Effector CD4-positive, alpha-beta T cell (primary cell): Measurements from ENCODE around the gene PCDHB16.
"Not testable (repeated sequence)": the region's sequence is repeated elsewhere in the genome, so short reads cannot be mapped to it uniquely, and the experiment has no call there.

ENCODE experiments used
- DNase-seq: peaks from one replicate; pipeline ENCODE4 v3.0.0-alpha.2; 2020

PCDHB16 gene

GRCh38 chr5:141184117-141184855 is 2.1 kb downstream of the PCDHB16 start:
- DNase-seq = not testable (repeated sequence)

DNA sequence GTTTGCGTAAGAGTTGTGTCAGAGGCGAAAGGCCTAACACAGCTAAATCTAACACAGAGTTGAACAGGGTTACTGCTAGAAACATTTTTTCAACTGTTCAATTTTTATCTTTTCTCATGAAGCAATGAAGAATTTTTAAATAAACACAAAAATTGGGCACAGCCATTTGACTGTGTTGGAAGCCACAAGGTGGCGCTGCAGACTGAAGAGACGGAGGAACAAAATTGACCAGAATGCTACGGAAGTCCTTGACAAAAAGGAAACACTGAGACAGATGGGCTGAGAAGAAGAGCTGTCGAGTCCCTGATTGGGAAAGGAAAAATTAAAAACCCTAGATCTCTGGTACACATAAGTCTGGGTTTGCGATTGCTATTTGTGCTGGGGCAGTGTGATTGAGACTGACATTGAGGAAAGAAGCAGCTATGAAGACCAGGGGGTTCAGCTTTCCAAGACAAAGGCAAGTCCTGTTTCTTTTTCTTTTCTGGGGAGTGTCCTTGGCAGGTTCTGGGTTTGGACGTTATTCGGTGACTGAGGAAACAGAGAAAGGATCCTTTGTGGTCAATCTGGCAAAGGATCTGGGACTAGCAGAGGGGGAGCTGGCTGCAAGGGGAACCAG is 4.8 kb downstream of the PCDHB16 start, which contains the start of gene PCDHB9:
TSS of gene PCDHB9 (plus strand) at position 265 of the 616 bp plus-strand sequence. CDS start at position 423, 158 bp downstream.
- no peak for DNase-seq

- DNase-seq = not testable (repeated sequence)
Observed at GRCh38 chr5:141188682-141189081, 6.5 kb downstream of the PCDHB16 start.

GRCh38 chr5:141189131-141189530 is 6.9 kb downstream of the PCDHB16 start:
- not testable (repeated sequence) for DNase-seq

DNA sequence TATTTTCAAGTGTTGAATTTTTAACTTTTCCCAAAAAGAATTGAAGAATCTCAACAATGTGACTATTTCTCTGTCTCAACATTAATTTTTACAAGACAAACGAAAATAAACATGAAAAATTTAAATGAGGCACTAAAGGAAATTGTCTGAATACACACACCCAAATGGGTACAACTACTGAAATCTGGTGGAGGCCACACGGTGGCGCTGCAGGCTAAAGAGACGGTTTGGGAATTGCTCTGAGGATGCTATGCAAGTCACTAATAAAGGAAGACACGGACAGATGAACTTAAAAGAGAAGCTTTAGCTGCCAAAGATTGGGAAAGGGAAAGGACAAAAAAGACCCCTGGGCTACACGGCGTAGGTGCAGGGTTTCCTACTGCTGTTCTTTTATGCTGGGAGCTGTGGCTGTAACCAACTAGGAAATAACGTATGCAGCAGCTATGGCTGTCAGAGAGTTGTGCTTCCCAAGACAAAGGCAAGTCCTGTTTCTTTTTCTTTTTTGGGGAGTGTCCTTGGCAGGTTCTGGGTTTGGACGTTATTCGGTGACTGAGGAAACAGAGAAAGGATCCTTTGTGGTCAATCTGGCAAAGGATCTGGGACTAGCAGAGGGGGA is 10.0 kb downstream of the PCDHB16 start, which contains the start of gene PCDHB10:
TSS of gene PCDHB10 (plus strand) at position 244 of the 616 bp plus-strand sequence. CDS start at position 444, 200 bp downstream.
- DNase-seq = no peak

DNA sequence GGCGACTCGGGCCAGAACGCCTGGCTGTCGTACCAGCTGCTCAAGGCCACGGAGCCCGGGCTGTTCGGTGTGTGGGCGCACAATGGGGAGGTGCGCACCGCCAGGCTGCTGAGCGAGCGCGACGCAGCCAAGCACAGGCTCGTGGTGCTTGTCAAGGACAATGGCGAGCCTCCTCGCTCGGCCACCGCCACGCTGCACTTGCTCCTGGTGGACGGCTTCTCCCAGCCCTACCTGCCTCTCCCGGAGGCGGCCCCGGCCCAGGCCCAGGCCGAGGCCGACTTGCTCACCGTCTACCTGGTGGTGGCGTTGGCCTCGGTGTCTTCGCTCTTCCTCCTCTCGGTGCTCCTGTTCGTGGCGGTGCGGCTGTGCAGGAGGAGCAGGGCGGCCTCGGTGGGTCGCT is 12.1 kb downstream of the PCDHB16 start:
- not testable (repeated sequence) for DNase-seq

- no peak for DNase-seq
Observed at GRCh38 chr5:141196363-141196762, 14.2 kb downstream of the PCDHB16 start.

DNA sequence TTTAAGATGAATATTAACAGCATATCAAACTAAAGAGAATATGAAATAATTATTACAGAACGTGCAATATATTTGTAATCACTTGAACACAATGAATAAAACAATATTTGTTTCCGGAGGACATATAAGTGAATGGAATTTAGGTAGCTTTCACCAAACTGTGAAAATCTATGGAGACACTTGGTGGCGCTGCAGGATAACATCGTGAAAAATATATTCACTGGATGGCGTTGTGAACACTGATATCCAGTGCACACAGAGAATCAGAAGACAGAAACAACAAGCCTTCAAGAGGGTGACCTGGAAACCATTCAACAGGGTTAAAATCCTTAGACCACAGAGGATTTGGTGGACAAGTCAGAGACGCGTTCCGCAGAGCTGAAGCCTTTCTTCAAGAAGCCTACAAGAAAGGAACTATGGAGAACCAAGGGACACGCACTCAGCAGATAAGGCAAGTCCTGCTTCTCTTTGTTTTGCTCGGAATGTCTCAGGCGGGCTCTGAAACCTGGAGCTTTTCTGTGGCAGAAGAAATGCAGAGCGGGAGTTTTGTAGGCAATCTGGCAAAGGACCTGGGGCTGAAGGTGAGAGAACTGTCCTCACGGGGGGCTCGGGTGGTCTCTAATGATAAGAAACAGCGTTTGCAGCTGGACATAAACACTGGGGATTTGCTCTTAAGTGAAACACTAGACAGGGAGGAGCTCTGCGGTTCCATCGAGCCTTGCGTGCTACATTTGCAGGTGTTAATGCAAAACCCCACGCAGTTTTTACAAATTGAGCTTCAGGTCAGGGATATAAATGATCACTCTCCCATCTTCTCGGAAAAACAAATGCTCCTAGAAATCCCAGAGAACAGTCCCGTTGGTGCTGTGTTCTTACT is 17.4 kb downstream of the PCDHB16 start, which contains the start of gene PCDHB11:
TSS of gene PCDHB11 (plus strand) at position 269 of the 877 bp plus-strand sequence. CDS start at position 417, 148 bp downstream.
- DNase-seq = no peak

DNA sequence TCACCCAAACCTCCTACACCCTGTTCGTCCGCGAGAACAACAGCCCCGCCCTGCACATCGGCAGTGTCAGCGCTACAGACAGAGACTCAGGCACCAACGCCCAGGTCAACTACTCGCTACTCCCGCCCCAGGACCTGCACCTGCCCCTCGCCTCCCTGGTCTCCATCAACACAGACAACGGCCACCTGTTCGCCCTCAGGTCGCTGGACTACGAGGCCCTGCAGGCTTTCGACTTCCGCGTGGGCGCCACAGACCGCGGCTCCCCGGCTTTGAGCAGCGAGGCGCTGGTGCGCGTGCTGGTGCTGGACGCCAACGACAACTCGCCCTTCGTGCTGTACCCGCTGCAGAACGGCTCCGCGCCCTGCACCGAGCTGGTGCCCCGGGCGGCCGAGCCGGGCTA is 18.9 kb downstream of the PCDHB16 start:
- DNase-seq = not testable (repeated sequence)

DNA sequence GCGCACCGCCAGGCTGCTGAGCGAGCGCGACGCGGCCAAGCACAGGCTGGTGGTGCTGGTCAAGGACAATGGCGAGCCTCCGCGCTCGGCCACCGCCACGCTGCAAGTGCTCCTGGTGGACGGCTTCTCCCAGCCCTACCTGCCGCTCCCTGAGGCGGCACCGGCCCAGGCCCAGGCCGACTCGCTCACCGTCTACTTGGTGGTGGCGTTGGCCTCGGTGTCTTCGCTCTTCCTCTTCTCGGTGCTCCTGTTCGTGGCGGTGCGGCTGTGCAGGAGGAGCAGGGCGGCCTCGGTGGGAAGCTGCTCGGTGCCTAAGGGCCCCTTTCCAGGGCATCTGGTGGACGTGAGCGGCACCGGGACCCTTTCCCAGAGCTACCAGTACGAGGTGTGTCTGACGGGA is 19.5 kb downstream of the PCDHB16 start:
- not testable (repeated sequence) for DNase-seq

- no peak for DNase-seq
Observed at GRCh38 chr5:141208478-141208877, 26.3 kb downstream of the PCDHB16 start, which contains the start of gene PCDHB12. PCDHB12 (plus strand) TSS chr5:141208719; CDS start chr5:141208908, 189 bp downstream.

DNA sequence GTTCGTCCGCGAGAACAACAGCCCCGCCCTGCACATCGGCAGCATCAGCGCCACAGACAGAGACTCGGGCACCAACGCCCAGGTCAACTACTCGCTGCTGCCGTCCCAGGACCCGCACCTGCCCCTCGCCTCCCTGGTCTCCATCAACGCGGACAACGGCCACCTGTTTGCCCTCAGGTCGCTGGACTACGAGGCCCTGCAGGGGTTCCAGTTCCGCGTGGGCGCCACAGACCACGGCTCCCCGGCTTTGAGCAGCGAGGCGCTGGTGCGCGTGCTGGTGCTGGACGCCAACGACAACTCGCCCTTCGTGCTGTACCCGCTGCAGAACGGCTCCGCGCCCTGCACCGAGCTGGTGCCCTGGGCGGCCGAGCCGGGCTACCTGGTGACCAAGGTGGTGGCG is 28.1 kb downstream of the PCDHB16 start:
- not testable (repeated sequence) for DNase-seq

- not testable (repeated sequence) for DNase-seq
Observed at GRCh38 chr5:141210849-141211248, 28.7 kb downstream of the PCDHB16 start.

DNA sequence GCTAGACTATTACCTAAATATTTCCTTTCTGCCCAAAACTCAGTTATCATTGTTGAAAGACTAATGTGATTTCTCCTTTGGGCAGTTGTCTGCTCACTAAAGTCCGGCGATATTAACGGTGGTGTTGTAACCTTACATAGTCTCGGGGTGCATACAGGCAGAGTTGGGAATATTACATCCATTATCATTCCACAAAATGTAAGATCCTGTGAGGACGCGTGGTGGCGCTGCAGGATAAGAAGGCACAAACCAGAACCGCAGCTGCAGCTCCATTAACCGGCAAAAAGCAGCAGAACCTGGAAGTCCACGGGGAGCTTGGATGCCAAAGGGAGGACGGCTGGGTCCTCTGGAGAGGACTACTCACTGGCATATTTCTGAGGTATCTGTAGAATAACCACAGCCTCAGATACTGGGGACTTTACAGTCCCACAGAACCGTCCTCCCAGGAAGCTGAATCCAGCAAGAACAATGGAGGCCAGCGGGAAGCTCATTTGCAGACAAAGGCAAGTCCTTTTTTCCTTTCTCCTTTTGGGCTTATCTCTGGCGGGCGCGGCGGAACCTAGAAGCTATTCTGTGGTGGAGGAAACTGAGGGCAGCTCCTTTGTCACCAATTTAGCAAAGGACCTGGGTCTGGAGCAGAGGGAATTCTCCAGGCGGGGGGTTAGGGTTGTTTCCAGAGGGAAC is 31.6 kb downstream of the PCDHB16 start, which contains the start of gene PCDHB13:
TSS of gene PCDHB13 (plus strand) at position 264 of the 684 bp plus-strand sequence. CDS start at position 469, 205 bp downstream.
- not testable (repeated sequence) for DNase-seq

GRCh38 chr5:141214583-141214982 is 32.4 kb downstream of the PCDHB16 start:
- DNase-seq = not testable (repeated sequence)

- DNase-seq = not testable (repeated sequence)
Observed at GRCh38 chr5:141215504-141215903, 33.3 kb downstream of the PCDHB16 start.

GRCh38 chr5:141216035-141216434 is 33.8 kb downstream of the PCDHB16 start:
- DNase-seq = not testable (repeated sequence)

DNA sequence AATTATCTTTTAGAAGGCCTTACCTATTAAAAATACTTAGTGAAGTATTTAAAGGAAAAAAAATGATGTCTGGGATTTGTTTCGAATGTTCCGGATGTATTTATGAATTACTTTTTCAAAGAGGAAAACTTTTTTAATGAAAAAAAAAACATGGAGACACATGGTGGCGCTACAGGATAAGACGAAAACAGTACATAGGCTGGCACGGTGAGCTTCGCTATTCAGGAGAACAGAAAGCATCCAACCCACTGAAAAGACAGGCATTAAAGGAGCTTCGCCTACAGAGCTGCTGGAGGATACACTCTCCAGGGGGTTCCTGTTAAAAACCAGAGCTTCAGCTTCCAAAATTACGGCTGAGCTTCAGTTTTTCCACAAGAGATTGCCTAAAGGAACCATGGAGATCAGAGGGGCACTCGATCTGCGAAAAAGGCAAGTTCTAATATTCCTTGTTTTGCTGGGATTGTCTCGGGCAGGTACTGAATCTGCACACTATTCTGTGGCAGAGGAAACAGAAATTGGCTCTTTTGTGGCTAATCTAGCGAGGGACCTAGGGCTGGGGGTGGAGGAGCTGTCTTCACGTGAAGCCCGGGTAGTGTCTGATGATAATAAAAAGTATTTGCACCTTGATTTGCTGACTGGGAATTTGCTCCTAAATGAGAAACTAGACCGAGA is 41.1 kb downstream of the PCDHB16 start, which contains the start of gene PCDHB14:
TSS of gene PCDHB14 (plus strand) at position 232 of the 672 bp plus-strand sequence. CDS start at position 395, 163 bp downstream.
- DNase-seq = no peak

DNA sequence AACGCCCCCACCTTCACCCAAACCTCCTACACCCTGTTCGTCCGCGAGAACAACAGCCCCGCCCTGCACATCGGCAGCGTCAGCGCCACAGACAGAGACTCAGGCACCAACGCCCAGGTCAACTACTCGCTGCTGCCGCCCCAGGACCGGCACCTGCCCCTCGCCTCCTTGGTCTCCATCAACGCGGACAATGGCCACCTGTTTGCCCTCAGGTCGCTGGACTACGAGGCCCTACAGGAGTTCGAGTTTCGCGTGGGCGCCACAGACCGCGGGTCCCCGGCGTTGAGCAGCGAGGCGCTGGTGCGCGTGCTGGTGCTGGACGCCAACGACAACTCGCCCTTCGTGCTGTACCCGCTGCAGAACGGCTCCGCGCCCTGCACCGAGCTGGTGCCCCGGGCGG is 42.7 kb downstream of the PCDHB16 start:
- not testable (repeated sequence) for DNase-seq

DNA sequence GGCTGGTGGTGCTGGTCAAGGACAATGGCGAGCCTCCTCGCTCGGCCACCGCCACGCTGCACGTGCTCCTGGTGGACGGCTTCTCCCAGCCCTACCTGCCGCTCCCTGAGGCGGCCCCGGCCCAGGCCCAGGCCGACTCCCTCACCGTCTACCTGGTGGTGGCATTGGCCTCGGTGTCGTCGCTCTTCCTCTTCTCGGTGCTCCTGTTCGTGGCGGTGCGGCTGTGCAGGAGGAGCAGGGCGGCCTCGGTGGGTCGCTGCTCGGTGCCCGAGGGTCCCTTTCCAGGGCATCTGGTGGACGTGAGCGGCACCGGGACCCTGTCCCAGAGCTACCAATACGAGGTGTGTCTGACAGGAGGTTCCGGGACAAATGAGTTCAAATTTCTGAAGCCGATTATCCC is 43.2 kb downstream of the PCDHB16 start:
- DNase-seq = not testable (repeated sequence)
